Peyer's patch (tissue), 4 donors: ENCODE data around the gene HBEGF. TPM values are rescaled to one million over a fixed set of nuclear protein-coding genes. Genes with fewer than 3 reads are reported as not detected.
A peak's percentile ranks its signal among the peaks of the same experiment; 100 is the strongest.

Experiments
- DNase-seq, 3 donors: peaks; one replicate each; pipeline ENCODE4 v3.0.0-alpha.2; 2017 to 2019
- H3K27ac ChIP-seq, 4 donors: fragments of 200-600 bp; sonication (generic); one replicate each; pipeline ENCODE4 v1.5.1; 2016 to 2019
- H3K27me3 ChIP-seq, 2 donors: fragments of 200-600 bp; sonication (generic); one replicate each; pipeline ENCODE4 v1.5.1; 2019
- H3K36me3 ChIP-seq, 3 donors: fragments of 200-600 bp; sonication (generic); one replicate each; pipeline ENCODE4 v1.5.1; 2016 to 2019
- H3K4me1 ChIP-seq, 4 donors: fragments of 200-600 bp; sonication (generic); one replicate each; pipeline ENCODE4 v1.5.1; 2016 to 2019
- H3K4me3 ChIP-seq, 4 donors: fragments of 200-600 bp; sonication (generic); 1 replicate in 3 of 4; 2 replicates in 1 of 4; pipeline ENCODE4 v1.5.1; 2016 to 2019; ENCODE audit warnings: mild to moderate bottlenecking in 1 of 4
- H3K9me3 ChIP-seq, 4 donors: fragments of 200-600 bp; sonication (generic); one replicate each; pipeline ENCODE4 v1.5.1; 2016 to 2019; ENCODE audit warnings: mild to moderate bottlenecking in 1 of 4
- CTCF ChIP-seq, 6 experiments: fragments of 450-650 bp in 4 of 6; fragments of 200-600 bp in 2 of 6; sonication (generic) in 1 of 6; IDR thresholded peaks; one replicate each; pipeline ENCODE4 v1.5.1; 2017 to 2019; ENCODE audit warnings: antibody characterized with exemption in 6 of 6, mild to moderate bottlenecking in 3 of 6, moderate library complexity in 1 of 6
- POLR2A ChIP-seq, 2 donors: fragments of 450-650 bp; IDR thresholded peaks; one replicate each; pipeline ENCODE4 v1.5.1; 2017; ENCODE audit warnings: antibody characterized with exemption in 2 of 2, mild to moderate bottlenecking in 2 of 2, moderate library complexity in 2 of 2
- total RNA-seq, 4 donors: library from RNA; depleted of rRNA; stranded (reverse); fragments of >200 nt; gene quantifications; one replicate each; pipeline ENCODE4 v1.1.0, GENCODE V29; 2016

The HBEGF gene
- total RNA-seq, 4 donors from 2014 or later, result 4.1 to 41.0 (median 10.1) TPM

- TF ChIP-seq POLR2A (IDR thresholded peaks at IDR 0.05) (no peak), CTCF (IDR thresholded peaks at IDR 0.05) (no peak)
- Histone ChIP-seq H3K9me3 (no peaks in the 10 kb centered on the region), H3K36me3 (peaks cover 0 to 23% (median 0%) of the 10 kb centered on the region in 3 donors), H3K4me1 (peaks cover 0 to 30% (median 0%) of the 10 kb centered on the region in 4 donors), H3K4me3 (no peak overlapping the region), H3K27ac (no peak overlapping the region), H3K27me3 (no peaks in the 10 kb centered on the region)
- DNase-seq, result no peak
Observed at GRCh38 chr5:140296289-140296688, 50.1 kb downstream of the HBEGF start.

GRCh38 chr5:140295414-140295813 is 51.0 kb downstream of the HBEGF start:
- H3K4me3 ChIP-seq, result no peak overlapping the region
- peaks cover 0 to 23% (median 0%) of the 10 kb centered on the region in 3 donors for H3K36me3 ChIP-seq
- no peaks in the 10 kb centered on the region for H3K9me3 ChIP-seq
- no peaks in the 10 kb centered on the region for H3K27me3 ChIP-seq
- H3K4me1 ChIP-seq, result peaks cover 0 to 26% (median 0%) of the 10 kb centered on the region in 4 donors
- no peak overlapping the region for H3K27ac ChIP-seq
- DNase-seq, result peak in 2 of 3 donors; percentile 25 to 63
- TF ChIP-seq CTCF (IDR thresholded peaks at IDR 0.05) (no peak), POLR2A (IDR thresholded peaks at IDR 0.05) (no peak)

GRCh38 chr5:140294753-140295152 is 51.6 kb downstream of the HBEGF start:
- DNase-seq, result no peak
- H3K4me1 ChIP-seq, result peaks cover 0 to 26% (median 0%) of the 10 kb centered on the region in 4 donors
- TF ChIP-seq CTCF (IDR thresholded peaks at IDR 0.05) (no peak), POLR2A (IDR thresholded peaks at IDR 0.05) (no peak)
- no peak overlapping the region for H3K27ac ChIP-seq
- H3K4me3 ChIP-seq, result no peak overlapping the region
- no peaks in the 10 kb centered on the region for H3K9me3 ChIP-seq
- H3K27me3 ChIP-seq, result no peaks in the 10 kb centered on the region
- peaks cover 0 to 19% (median 0%) of the 10 kb centered on the region in 3 donors for H3K36me3 ChIP-seq

- H3K36me3 ChIP-seq, result peaks cover 0 to 9% (median 0%) of the 10 kb centered on the region in 3 donors
- H3K27me3 ChIP-seq, result no peaks in the 10 kb centered on the region
- peaks cover 0 to 23% (median 0%) of the 10 kb centered on the region in 4 donors for H3K4me1 ChIP-seq
- no peak for DNase-seq
- no peak for TF ChIP-seq POLR2A (IDR thresholded peaks at IDR 0.05)
- TF ChIP-seq CTCF (IDR thresholded peaks at IDR 0.05), result no peak
- no peaks in the 10 kb centered on the region for H3K9me3 ChIP-seq
- no peak overlapping the region for H3K4me3 ChIP-seq
- H3K27ac ChIP-seq, result peak overlapping the region in 2 of 4 donors; percentile 2 to 12
Observed at GRCh38 chr5:140293849-140294100, 52.6 kb downstream of the HBEGF start.

GRCh38 chr5:140293091-140293848 is 53.1 kb downstream of the HBEGF start:
- H3K4me3 ChIP-seq, result no peak overlapping the region
- no peaks in the 10 kb centered on the region for H3K27me3 ChIP-seq
- peak overlapping the region in 2 of 4 donors; percentile 2 to 12 for H3K27ac ChIP-seq
- H3K9me3 ChIP-seq, result no peaks in the 10 kb centered on the region
- peaks cover 0 to 18% (median 0%) of the 10 kb centered on the region in 4 donors for H3K4me1 ChIP-seq
- DNase-seq, result no peak
- H3K36me3 ChIP-seq, result peaks cover 0 to 4% (median 0%) of the 10 kb centered on the region in 3 donors
- no peak for TF ChIP-seq POLR2A (IDR thresholded peaks at IDR 0.05)

- Histone ChIP-seq H3K27ac (peak overlapping the region in 1 of 4 donors; percentile 5), H3K4me3 (no peak overlapping the region), H3K36me3 (no peaks in the 10 kb centered on the region), H3K9me3 (no peaks in the 10 kb centered on the region), H3K4me1 (peaks cover 0 to 18% (median 0%) of the 10 kb centered on the region in 4 donors), H3K27me3 (no peaks in the 10 kb centered on the region)
- no peak for DNase-seq
- TF ChIP-seq POLR2A (IDR thresholded peaks at IDR 0.05), result no peak
- TF ChIP-seq CTCF (IDR thresholded peaks at IDR 0.05), result no peak
Observed at GRCh38 chr5:140292212-140293036, 54.0 kb downstream of the HBEGF start.
